Tibial artery (tissue), 4 donors: Measurements from ENCODE around the gene PPP1CA.

ENCODE experiments used
- DNase-seq, 2 donors: peaks; one replicate each; pipeline ENCODE4 v3.0.0-alpha.2; 2019
- H3K27ac ChIP-seq, 2 donors: fragments of 200-600 bp; sonication (generic) in 1 of 2; 1 replicate in 1 of 2; 2 replicates in 1 of 2; pipeline ENCODE4 v1.5.1; 2018 to 2019; ENCODE audit warnings: mild to moderate bottlenecking in 1 of 2
- H3K27me3 ChIP-seq, 2 donors: fragments of 200-600 bp; sonication (generic) in 1 of 2; one replicate each; pipeline versions ENCODE4 v1.5.1 to v1.6.0; 2016 to 2019
- H3K36me3 ChIP-seq, 3 donors: fragments of 200-600 bp; sonication (generic) in 2 of 3; one replicate each; pipeline ENCODE4 v1.5.1; 2016 to 2019; ENCODE audit warnings: mild to moderate bottlenecking in 2 of 3
- H3K4me1 ChIP-seq, 4 donors: fragments of 200-600 bp; sonication (generic) in 2 of 4; 1 replicate in 3 of 4; 2 replicates in 1 of 4; pipeline ENCODE4 v1.5.1; 2016 to 2019
- H3K4me3 ChIP-seq, 2 donors: fragments of 200-600 bp; sonication (generic) in 1 of 2; 1 replicate in 1 of 2; 2 replicates in 1 of 2; pipeline ENCODE4 v1.5.1; 2018 to 2019; ENCODE audit warnings: mild to moderate bottlenecking in 2 of 2
- H3K9me3 ChIP-seq, 3 donors: fragments of 200-600 bp; sonication (generic) in 1 of 3; one replicate each; pipeline ENCODE4 v1.5.1; 2016 to 2019
- intact Hi-C: fragments of 100-400 bp; cut with DNase I; formaldehyde crosslinking; loops from one replicate; pipeline ENCODE4 v1.15.0; 2023; ENCODE audit warnings: low total_unique reads
- TF ChIP-seq, protein P1 (sequence below), 2 experiments: fragments of 200-600 bp in 1 of 2; fragments of 450-650 bp in 1 of 2; IDR thresholded peaks; one replicate each; pipeline ENCODE4 v1.5.1; 2017 to 2019; ENCODE audit warnings: antibody characterized with exemption in 2 of 2, mild to moderate bottlenecking in 1 of 2, moderate library complexity in 1 of 2

The PPP1CA gene

DNA sequence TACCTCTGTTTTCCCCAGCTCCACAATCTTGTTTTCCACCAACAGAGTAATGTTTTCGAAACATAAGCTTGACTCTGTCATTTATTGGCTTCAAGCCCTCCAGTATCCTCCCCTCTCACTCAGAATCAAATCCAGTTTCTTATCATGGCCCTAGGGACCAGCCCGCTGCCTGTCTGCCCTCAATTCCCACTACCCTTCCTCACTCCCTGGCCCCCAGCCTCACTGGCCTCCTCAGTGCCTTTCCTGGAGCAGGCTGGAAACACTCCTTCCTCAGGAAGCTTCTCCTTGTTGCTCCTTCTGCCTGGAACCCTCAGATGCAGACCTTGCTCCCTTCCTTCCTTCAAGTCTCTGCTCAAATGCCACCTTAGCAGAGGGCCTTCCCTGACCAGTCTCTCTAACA, 52.2 kb downstream of the PPP1CA start:
- intact Hi-C loops, result loop anchor here (2.0 kb wide), 1 partner anchor 33 kb away; no protein-coding TSS in a partner anchor
- TF ChIP-seq, protein P1, sequence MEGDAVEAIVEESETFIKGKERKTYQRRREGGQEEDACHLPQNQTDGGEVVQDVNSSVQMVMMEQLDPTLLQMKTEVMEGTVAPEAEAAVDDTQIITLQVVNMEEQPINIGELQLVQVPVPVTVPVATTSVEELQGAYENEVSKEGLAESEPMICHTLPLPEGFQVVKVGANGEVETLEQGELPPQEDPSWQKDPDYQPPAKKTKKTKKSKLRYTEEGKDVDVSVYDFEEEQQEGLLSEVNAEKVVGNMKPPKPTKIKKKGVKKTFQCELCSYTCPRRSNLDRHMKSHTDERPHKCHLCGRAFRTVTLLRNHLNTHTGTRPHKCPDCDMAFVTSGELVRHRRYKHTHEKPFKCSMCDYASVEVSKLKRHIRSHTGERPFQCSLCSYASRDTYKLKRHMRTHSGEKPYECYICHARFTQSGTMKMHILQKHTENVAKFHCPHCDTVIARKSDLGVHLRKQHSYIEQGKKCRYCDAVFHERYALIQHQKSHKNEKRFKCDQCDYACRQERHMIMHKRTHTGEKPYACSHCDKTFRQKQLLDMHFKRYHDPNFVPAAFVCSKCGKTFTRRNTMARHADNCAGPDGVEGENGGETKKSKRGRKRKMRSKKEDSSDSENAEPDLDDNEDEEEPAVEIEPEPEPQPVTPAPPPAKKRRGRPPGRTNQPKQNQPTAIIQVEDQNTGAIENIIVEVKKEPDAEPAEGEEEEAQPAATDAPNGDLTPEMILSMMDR (IDR thresholded peaks at IDR 0.05), result no peak
- Histone ChIP-seq H3K4me3 (no peak overlapping the region), H3K36me3 (no peaks in the 10 kb centered on the region), H3K4me1 (peaks cover 0 to 47% (median 30%) of the 10 kb centered on the region in 4 donors), H3K9me3 (no peaks in the 10 kb centered on the region), H3K27ac (peak overlapping the region in 1 of 2 donors; percentile 22), H3K27me3 (no peaks in the 10 kb centered on the region)
- peak in 1 of 2 donors; percentile 53 for DNase-seq

DNA sequence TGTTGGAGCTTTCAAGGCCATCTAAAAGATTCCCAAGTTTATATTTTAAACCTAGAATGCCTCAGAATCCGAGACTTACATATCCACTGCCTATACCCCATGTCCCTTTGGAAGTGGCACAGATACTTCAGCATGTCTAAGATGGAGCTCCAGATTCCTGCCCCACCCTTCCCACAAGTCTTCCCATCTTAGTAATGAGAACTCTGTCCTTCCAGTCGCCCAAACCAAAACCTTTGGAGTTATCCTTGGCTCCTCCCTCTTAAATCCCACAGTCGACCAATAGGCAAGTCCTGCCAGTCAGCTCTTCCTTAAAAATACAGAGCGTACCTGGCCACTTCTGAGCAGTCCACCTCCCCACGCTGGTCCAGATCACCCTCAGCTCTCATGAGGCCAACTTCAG, 52.6 kb downstream of the PPP1CA start:
- peak overlapping the region in 1 of 2 donors; percentile 22 for H3K27ac ChIP-seq
- H3K9me3 ChIP-seq, result no peaks in the 10 kb centered on the region
- no peaks in the 10 kb centered on the region for H3K27me3 ChIP-seq
- H3K4me1 ChIP-seq, result peaks cover 0 to 43% (median 25%) of the 10 kb centered on the region in 4 donors
- no peaks in the 10 kb centered on the region for H3K36me3 ChIP-seq
- intact Hi-C loops, result loop anchor here (2.0 kb wide), 1 partner anchor 34 kb away; no protein-coding TSS in a partner anchor
- no peak overlapping the region for H3K4me3 ChIP-seq
- no peak for DNase-seq
- TF ChIP-seq, protein P1 (IDR thresholded peaks at IDR 0.05), result no peak
